ENCODE measurements around the gene PXMP4. TPM values are rescaled to one million over a fixed set of nuclear protein-coding genes. Genes with fewer than 3 reads are reported as not detected.

Gene PXMP4
- total RNA-seq, 2 experiments from 2014 or later = 13.9 to 15.8 TPM

DNA sequence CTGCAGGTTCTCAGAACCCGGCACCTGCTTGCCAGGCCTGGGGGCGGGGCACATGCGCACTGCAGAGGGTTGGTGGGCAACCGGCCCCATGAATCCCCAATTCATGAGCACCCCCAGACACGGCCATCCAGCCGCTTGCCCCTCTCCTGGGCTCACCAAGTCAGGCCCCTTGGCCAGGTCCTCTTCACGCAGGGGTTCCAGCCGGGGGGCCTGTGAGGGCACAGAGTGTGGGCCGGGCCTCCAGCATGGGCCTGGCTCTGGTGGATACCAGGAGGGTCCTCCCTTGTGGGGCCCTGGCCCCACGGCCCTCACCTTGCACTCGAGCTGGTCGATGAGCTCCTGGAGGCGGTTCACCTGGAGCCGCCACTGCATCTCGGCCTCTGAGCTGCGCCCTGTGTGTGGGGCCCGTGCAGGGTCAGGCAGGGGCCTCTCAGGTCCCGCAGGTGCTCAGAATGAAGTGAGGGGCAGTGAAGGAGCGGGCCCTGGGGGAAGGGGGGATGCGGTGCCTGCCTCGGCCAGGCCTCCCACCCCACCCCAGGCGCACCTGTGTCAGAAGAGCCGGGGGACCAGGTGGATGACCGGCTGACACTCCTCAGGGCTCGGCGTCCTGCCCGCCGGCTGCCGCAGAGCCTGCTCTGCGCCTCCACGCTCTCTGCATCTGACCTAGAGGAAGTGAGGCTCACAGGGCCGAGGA, 60.6 kb downstream of the PXMP4 start:
- ChIA-PET CTCF (no interaction called here), POLR2A (no interaction called here)
- Mint-ChIP-seq H3K36me3 (ENCODE audit: low read depth) (peaks cover 4% of the 10 kb centered on the region), H3K4me3 (no peak overlapping the region), H3K27ac (no peak overlapping the region), H3K27me3 (no peaks in the 10 kb centered on the region), H3K4me1 (peaks cover 20% of the 10 kb centered on the region), H3K9me3 (no peaks in the 10 kb centered on the region)
- DNase-seq = no peak

- ChIA-PET CTCF (no interaction called here), POLR2A (no interaction called here)
- peaks cover 4% of the 10 kb centered on the region for H3K36me3 Mint-ChIP-seq (ENCODE audit: low read depth)
- no peak overlapping the region for H3K4me3 Mint-ChIP-seq
- H3K27ac Mint-ChIP-seq = no peak overlapping the region
- no peaks in the 10 kb centered on the region for H3K27me3 Mint-ChIP-seq
- H3K4me1 Mint-ChIP-seq = peaks cover 14% of the 10 kb centered on the region
- no peaks in the 10 kb centered on the region for H3K9me3 Mint-ChIP-seq
- no peak for DNase-seq
Measured at GRCh38 chr20:33658929-33659328, 61.2 kb downstream of the PXMP4 start.

DNA sequence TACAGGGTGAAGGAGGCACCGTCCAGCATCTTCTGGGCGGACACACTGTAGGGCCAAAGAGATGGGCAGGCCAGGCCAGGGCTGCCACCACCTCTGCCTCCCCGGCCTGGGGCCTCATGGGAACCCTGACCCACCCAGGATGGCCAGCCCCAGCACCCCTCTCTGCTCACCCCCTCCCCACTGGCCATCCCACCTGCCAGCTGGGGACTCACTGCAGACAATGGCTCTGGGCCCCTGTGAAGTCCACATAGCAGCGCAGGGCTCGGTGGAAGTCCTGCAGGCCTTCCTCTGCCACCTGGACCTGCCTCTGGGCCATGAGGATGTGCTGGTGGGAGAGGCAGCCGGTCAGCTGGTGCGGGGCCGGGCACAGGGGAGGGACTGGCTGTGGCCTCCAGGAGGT, 61.6 kb downstream of the PXMP4 start:
- Mint-ChIP-seq H3K27ac (no peak overlapping the region), H3K4me1 (peaks cover 15% of the 10 kb centered on the region), H3K9me3 (no peaks in the 10 kb centered on the region), H3K27me3 (no peaks in the 10 kb centered on the region), H3K36me3 (ENCODE audit: low read depth) (peaks cover 4% of the 10 kb centered on the region), H3K4me3 (no peak overlapping the region)
- no peak for DNase-seq
- POLR2A ChIA-PET = no interaction called here
- CTCF ChIA-PET = no interaction called here

DNA sequence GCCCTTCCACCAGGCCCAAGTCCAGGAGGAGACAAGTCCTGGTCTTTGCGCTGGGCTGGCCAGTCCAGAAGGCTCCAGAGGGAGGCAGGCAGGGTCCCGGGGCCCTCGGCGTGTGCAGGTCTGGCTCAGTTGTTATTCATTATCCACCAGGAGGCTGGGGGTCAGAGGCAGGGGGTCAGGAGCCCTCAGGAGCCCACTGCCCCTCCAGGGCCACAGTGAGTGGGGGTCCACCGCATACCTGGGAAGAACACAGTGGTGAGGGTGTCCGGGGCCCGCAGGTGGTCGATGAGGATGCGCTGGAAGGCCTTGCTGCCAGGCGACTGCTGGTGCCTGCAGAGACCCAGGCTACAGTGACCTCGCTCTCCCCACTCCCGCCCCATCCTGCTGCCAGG, 62.4 kb downstream of the PXMP4 start:
- Mint-ChIP-seq H3K36me3 (ENCODE audit: low read depth) (peaks cover 4% of the 10 kb centered on the region), H3K4me3 (no peak overlapping the region), H3K27ac (no peak overlapping the region), H3K9me3 (no peaks in the 10 kb centered on the region), H3K27me3 (no peaks in the 10 kb centered on the region), H3K4me1 (peaks cover 19% of the 10 kb centered on the region)
- ChIA-PET POLR2A (interaction anchor here (0.9 to 1.0 kb wide), 2 partner anchors 10 to 22 kb away, joined by 3 to 4 read pairs; no protein-coding TSS in a partner anchor), CTCF (no interaction called here)
- no peak for DNase-seq

GRCh38 chr20:33656783-33657703, 63.1 kb downstream of the PXMP4 start:
- Mint-ChIP-seq H3K4me1 (peaks cover 20% of the 10 kb centered on the region), H3K27ac (no peak overlapping the region), H3K9me3 (no peaks in the 10 kb centered on the region), H3K36me3 (ENCODE audit: low read depth) (peaks cover 4% of the 10 kb centered on the region), H3K4me3 (no peak overlapping the region), H3K27me3 (no peaks in the 10 kb centered on the region)
- ChIA-PET CTCF (no interaction called here), POLR2A (interaction anchor here (0.9 to 1.2 kb wide), 3 partner anchors 10 to 22 kb away, joined by 3 to 4 read pairs (median 3); no protein-coding TSS in a partner anchor)
- no peak for DNase-seq

DNA sequence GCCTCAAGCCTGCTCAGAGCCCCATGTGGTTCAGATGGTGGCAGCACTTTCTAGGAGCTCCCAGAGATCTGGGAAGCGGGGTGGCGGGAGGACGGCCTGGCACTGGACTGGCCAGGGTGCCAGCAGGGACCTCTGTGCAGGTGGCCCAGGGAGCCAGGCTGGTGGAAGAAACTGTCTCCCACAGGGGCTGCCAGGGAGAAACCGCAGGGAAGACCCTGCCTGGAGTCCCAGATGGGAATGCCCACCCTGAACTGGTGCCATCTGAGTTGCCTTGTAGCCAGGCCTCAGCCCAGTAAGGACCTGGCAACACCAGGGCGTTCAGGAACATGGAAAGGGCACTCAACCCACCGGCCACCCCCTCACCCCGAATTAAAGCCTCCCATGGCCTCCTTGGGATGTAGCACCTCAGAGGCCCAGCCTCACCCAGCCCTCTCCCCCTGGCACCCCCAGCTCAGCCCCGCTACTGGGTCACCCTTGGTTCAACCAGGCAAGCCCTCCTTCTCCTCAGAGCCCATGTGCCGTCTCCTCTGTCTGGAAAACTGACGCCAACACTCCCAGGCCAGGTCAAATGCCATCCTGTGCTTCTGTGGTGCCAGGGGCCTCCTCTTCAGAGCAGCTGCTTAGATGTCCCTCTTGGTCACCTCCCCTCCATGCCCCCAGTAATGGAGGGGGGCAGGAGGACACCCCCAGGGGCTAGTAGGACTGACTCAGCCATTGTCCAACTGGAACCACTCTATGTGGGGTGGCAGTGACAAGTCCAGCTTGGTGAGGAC, 63.9 kb downstream of the PXMP4 start:
- H3K36me3 Mint-ChIP-seq (ENCODE audit: low read depth) = peaks cover 4% of the 10 kb centered on the region
- peaks cover 25% of the 10 kb centered on the region for H3K4me1 Mint-ChIP-seq
- no peak for DNase-seq
- H3K27ac Mint-ChIP-seq = no peak overlapping the region
- no peaks in the 10 kb centered on the region for H3K27me3 Mint-ChIP-seq
- H3K9me3 Mint-ChIP-seq = no peaks in the 10 kb centered on the region
- ChIA-PET CTCF (interaction anchor here (1.5 kb wide), 1 partner anchor 12 kb away, joined by 5 read pairs; no protein-coding TSS in a partner anchor), POLR2A (interaction anchor here (0.8 to 1.2 kb wide), 2 partner anchors 9 kb away, joined by 3 read pairs; no protein-coding TSS in a partner anchor)
- H3K4me3 Mint-ChIP-seq = no peak overlapping the region

GRCh38 chr20:33655164-33655563, 64.9 kb downstream of the PXMP4 start:
- no peak overlapping the region for H3K27ac Mint-ChIP-seq
- DNase-seq = no peak
- POLR2A ChIA-PET = interaction anchor here (0.7 to 4.7 kb wide), 3 partner anchors 9 to 210 kb away, joined by 3 to 43 read pairs (median 15); partner anchors contain the start of gene ACTL10
- CTCF ChIA-PET = interaction anchor here (1.5 kb wide), 1 partner anchor 13 kb away, joined by 5 read pairs; no protein-coding TSS in a partner anchor
- H3K36me3 Mint-ChIP-seq (ENCODE audit: low read depth) = peaks cover 4% of the 10 kb centered on the region
- H3K4me3 Mint-ChIP-seq = no peak overlapping the region
- peaks cover 32% of the 10 kb centered on the region for H3K4me1 Mint-ChIP-seq
- H3K27me3 Mint-ChIP-seq = no peaks in the 10 kb centered on the region
- no peaks in the 10 kb centered on the region for H3K9me3 Mint-ChIP-seq

GRCh38 chr20:33654680-33655161, 65.4 kb downstream of the PXMP4 start:
- no peaks in the 10 kb centered on the region for H3K27me3 Mint-ChIP-seq
- H3K27ac Mint-ChIP-seq = no peak overlapping the region
- ChIA-PET CTCF (interaction anchor here (1.5 kb wide), 1 partner anchor 13 kb away, joined by 5 read pairs; no protein-coding TSS in a partner anchor), POLR2A (interaction anchor here (0.7 to 4.7 kb wide), 3 partner anchors 9 to 210 kb away, joined by 3 to 43 read pairs (median 15); partner anchors contain the start of gene ACTL10)
- H3K36me3 Mint-ChIP-seq (ENCODE audit: low read depth) = peaks cover 4% of the 10 kb centered on the region
- H3K4me3 Mint-ChIP-seq = no peak overlapping the region
- H3K9me3 Mint-ChIP-seq = no peaks in the 10 kb centered on the region
- no peak for DNase-seq
- H3K4me1 Mint-ChIP-seq = peaks cover 34% of the 10 kb centered on the region

- no peaks in the 10 kb centered on the region for H3K27me3 Mint-ChIP-seq
- peaks cover 3% of the 10 kb centered on the region for H3K36me3 Mint-ChIP-seq (ENCODE audit: low read depth)
- ChIA-PET POLR2A (interaction anchor here (0.7 to 4.7 kb wide), 3 partner anchors 10 to 209 kb away, joined by 3 to 43 read pairs (median 15); partner anchors contain the start of gene ACTL10), CTCF (interaction anchor here (0.9 to 1.3 kb wide), 9 partner anchors 9 to 209 kb away, joined by 3 to 7 read pairs (median 3); no protein-coding TSS in a partner anchor)
- no peak overlapping the region for H3K4me3 Mint-ChIP-seq
- no peak overlapping the region for H3K27ac Mint-ChIP-seq
- no peak for DNase-seq
- no peaks in the 10 kb centered on the region for H3K9me3 Mint-ChIP-seq
- H3K4me1 Mint-ChIP-seq = peaks cover 39% of the 10 kb centered on the region
Measured at GRCh38 chr20:33653900-33654596, 66.1 kb downstream of the PXMP4 start.

DNA sequence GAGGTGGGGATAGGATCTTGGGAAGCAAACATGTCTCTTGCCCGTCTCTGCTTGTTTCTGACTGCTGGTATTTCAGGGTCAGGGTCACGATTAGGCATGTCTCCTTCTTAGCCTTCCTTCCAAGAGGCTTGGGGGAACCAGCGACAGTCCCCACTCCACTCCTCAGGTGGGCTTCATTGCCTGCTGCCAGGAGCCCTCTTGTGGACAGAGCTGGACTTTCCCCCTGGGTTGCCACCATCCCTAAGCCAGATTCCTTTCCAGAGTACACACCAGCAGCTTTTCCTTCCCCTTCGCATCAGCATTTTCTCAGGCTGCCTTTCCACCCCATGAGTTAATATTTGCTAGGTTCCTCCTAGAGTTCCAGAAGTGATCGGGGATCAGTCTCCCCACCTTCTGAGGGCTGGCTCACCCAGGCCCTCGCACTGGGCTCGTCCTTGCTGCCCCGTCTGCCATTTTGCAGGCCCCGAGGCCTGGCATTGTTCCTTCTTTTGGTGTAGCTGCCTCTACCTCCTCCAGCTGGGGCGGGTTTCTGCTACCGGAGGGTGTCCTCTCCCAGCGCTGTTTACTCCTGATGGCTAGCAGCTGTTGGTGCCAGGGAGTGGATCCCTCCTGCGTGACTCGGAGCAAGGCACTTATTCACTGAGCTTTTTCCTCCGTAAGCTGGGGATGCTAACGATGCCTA, 66.8 kb downstream of the PXMP4 start:
- no peak overlapping the region for H3K4me3 Mint-ChIP-seq
- H3K27ac Mint-ChIP-seq = no peak overlapping the region
- ChIA-PET POLR2A (interaction anchor here (4.0 to 4.7 kb wide), 2 partner anchors 10 to 14 kb away, joined by 15 to 43 read pairs; partner anchors contain the start of gene ACTL10), CTCF (interaction anchor here (0.9 to 1.3 kb wide), 10 partner anchors 9 to 209 kb away, joined by 3 to 7 read pairs (median 4); no protein-coding TSS in a partner anchor)
- no peaks in the 10 kb centered on the region for H3K36me3 Mint-ChIP-seq (ENCODE audit: low read depth)
- no peaks in the 10 kb centered on the region for H3K27me3 Mint-ChIP-seq
- H3K9me3 Mint-ChIP-seq = no peaks in the 10 kb centered on the region
- peak; percentile 44 for DNase-seq
- H3K4me1 Mint-ChIP-seq = peaks cover 44% of the 10 kb centered on the region

All from activated CD4-positive, alpha-beta memory T cell treated with anti-CD3 and anti-CD28 coated beads, Interleukin-2, amount 10 ng/mL, durations not matched to agents 7 days and 5 days (primary cell).